Measurements from ENCODE around the gene ZBTB38. TPM values are rescaled to one million over a fixed set of nuclear protein-coding genes. Genes with fewer than 3 reads are reported as not detected.

The ZBTB38 gene
- polyA plus RNA-seq, 3 donors = 9.4 to 23.3 (median 18.2) TPM

GRCh38 chr3:141392897-141393734 is 24.8 kb downstream of the ZBTB38 start:
- no peak overlapping the region for H3K27ac ChIP-seq (ENCODE audit: low read depth, low read length)
- 64 to 89% (median 72%) methylated on average over 6 of the region's 6 CpGs for WGBS, 3 donors

- H3K27ac ChIP-seq (ENCODE audit: low read depth, low read length) = no peak overlapping the region
- 91 to 94% (median 93%) methylated on average over 7 of the region's 7 CpGs for WGBS, 3 donors
Observed at GRCh38 chr3:141393735-141394076, 25.4 kb downstream of the ZBTB38 start.

GRCh38 chr3:141394560-141394959 is 26.3 kb downstream of the ZBTB38 start:
- H3K27ac ChIP-seq (ENCODE audit: low read depth, low read length) = no peak overlapping the region
- 83 to 94% (median 89%) methylated on average over 3 of the region's 3 CpGs for WGBS, 3 donors

- no peak overlapping the region for H3K27ac ChIP-seq (ENCODE audit: low read depth, low read length)
- 83 to 96% (median 93%) methylated on average over 5 of the region's 5 CpGs for WGBS, 3 donors
Observed at GRCh38 chr3:141395005-141395589, 26.8 kb downstream of the ZBTB38 start.

- whole genome bisulfite sequencing, 3 donors = 94 to 98% (median 97%) methylated on average over 5 of the region's 5 CpGs
- no peak overlapping the region for H3K27ac ChIP-seq (ENCODE audit: low read depth, low read length)
Observed at GRCh38 chr3:141397996-141398395, 29.7 kb downstream of the ZBTB38 start.

- 62 to 66% (median 63%) methylated on average over 2 of the region's 2 CpGs for WGBS, 3 donors
Observed at GRCh38 chr3:141399200-141399599, 30.9 kb downstream of the ZBTB38 start.

GRCh38 chr3:141400073-141400971 is 32.0 kb downstream of the ZBTB38 start:
- 49 to 69% (median 69%) methylated on average over 5 of the region's 5 CpGs for WGBS, 3 donors
- H3K27ac ChIP-seq (ENCODE audit: low read depth, low read length) = peak overlapping the region; percentile 0

More at GRCh38 chr3:141399200-141399599, 30.9 kb downstream of the ZBTB38 start:
- no peak overlapping the region for H3K27ac ChIP-seq (ENCODE audit: low read depth, low read length)

- WGBS, 3 donors = 66 to 86% (median 74%) methylated on average over 1 of the region's 1 CpG
- H3K27ac ChIP-seq (ENCODE audit: low read depth, low read length) = no peak overlapping the region
Observed at GRCh38 chr3:141401095-141401494, 32.8 kb downstream of the ZBTB38 start.

GRCh38 chr3:141401573-141402475 is 33.5 kb downstream of the ZBTB38 start:
- 5 to 7% (median 7%) methylated on average over 46 to 59 of the region's 59 CpGs for WGBS, 3 donors
- peak overlapping the region; percentile 73 for H3K27ac ChIP-seq (ENCODE audit: low read depth, low read length)

GRCh38 chr3:141402476-141403171 is 34.3 kb downstream of the ZBTB38 start:
- H3K27ac ChIP-seq (ENCODE audit: low read depth, low read length) = peak overlapping the region; percentile 73
- WGBS, 3 donors = 1% methylated on average over 45 to 58 of the region's 58 CpGs

GRCh38 chr3:141403576-141403975 is 35.3 kb downstream of the ZBTB38 start:
- WGBS, 3 donors = 35 to 78% (median 67%) methylated on average over 4 of the region's 4 CpGs
- H3K27ac ChIP-seq (ENCODE audit: low read depth, low read length) = no peak overlapping the region

- no peak overlapping the region for H3K27ac ChIP-seq (ENCODE audit: low read depth, low read length)
- 97 to 98% (median 97%) methylated on average over 3 of the region's 3 CpGs for WGBS, 3 donors
Observed at GRCh38 chr3:141405025-141405424, 36.7 kb downstream of the ZBTB38 start.

GRCh38 chr3:141405591-141405990 is 37.3 kb downstream of the ZBTB38 start:
- H3K27ac ChIP-seq (ENCODE audit: low read depth, low read length) = no peak overlapping the region
- 94 to 97% (median 96%) methylated on average over 4 of the region's 4 CpGs for WGBS, 3 donors

- no peak overlapping the region for H3K27ac ChIP-seq (ENCODE audit: low read depth, low read length)
- 98 to 100% (median 100%) methylated on average over 2 of the region's 2 CpGs for WGBS, 3 donors
Observed at GRCh38 chr3:141406265-141406664, 38.0 kb downstream of the ZBTB38 start.

- 63 to 68% (median 67%) methylated on average over 4 of the region's 4 CpGs for WGBS, 3 donors
- no peak overlapping the region for H3K27ac ChIP-seq (ENCODE audit: low read depth, low read length)
Observed at GRCh38 chr3:141407047-141407446, 38.7 kb downstream of the ZBTB38 start.

GRCh38 chr3:141407825-141408224 is 39.5 kb downstream of the ZBTB38 start:
- no peak overlapping the region for H3K27ac ChIP-seq (ENCODE audit: low read depth, low read length)
- WGBS, 3 donors = 92 to 97% (median 95%) methylated on average over 2 of the region's 2 CpGs

GRCh38 chr3:141408596-141408995 is 40.3 kb downstream of the ZBTB38 start:
- WGBS, 3 donors = 70 to 84% (median 71%) methylated on average over 1 of the region's 1 CpG

GRCh38 chr3:141409940-141410241 is 41.6 kb downstream of the ZBTB38 start:
- H3K27ac ChIP-seq (ENCODE audit: low read depth, low read length) = peak overlapping the region; percentile 21
- WGBS, 3 donors = 56 to 68% (median 67%) methylated on average over 3 of the region's 3 CpGs

More at GRCh38 chr3:141408596-141408995, 40.3 kb downstream of the ZBTB38 start:
- no peak overlapping the region for H3K27ac ChIP-seq (ENCODE audit: low read depth, low read length)
